Kidney epithelial cell (primary cell): ENCODE measurements around the gene RBM19. TPM values are rescaled to one million over a fixed set of nuclear protein-coding genes. Genes with fewer than 3 reads are reported as not detected.
A peak's percentile ranks its signal among the peaks of the same experiment; 100 is the strongest.

Source experiments
- DNase-seq: peaks from one replicate; pipeline ENCODE4 v3.0.0-alpha.2; 2010; ENCODE audit warnings: low read depth
- H3K27me3 ChIP-seq: 2 replicates; pipeline ENCODE4 v1.6.0; 2011; ENCODE audit warnings: low read length; ENCODE audit not compliant: control insufficient read depth, insufficient read depth
- H3K36me3 ChIP-seq: 2 replicates; pipeline ENCODE4 v1.5.1; 2011; ENCODE audit warnings: low read length; ENCODE audit not compliant: control insufficient read depth, insufficient read depth
- H3K4me3 ChIP-seq: 2 replicates; pipeline ENCODE4 v1.5.1; 2011; ENCODE audit warnings: low read depth, mild to moderate bottlenecking, control low read depth, low read length
- CTCF ChIP-seq: IDR thresholded peaks from 2 replicates; pipeline ENCODE4 v1.5.1; 2011; ENCODE audit warnings: mild to moderate bottlenecking, moderate library complexity, low read length, control low read depth, inconsistent platforms; ENCODE audit not compliant: insufficient read depth, poor library complexity, severe bottlenecking
- total RNA-seq: library from RNA; depleted of rRNA; stranded (reverse); fragments of >200 nt; gene quantifications from 2 replicates; pipeline ENCODE4 v1.2.3, GENCODE V29; 2015

Gene RBM19
- total RNA-seq, 1 donor from 2014 or later: 30.9 TPM

- no peaks in the 10 kb centered on the region for H3K27me3 ChIP-seq
- H3K4me3 ChIP-seq: no peak overlapping the region
- H3K36me3 ChIP-seq: peaks cover 1% of the 10 kb centered on the region
- TF ChIP-seq CTCF: peak; percentile 69
- DNase-seq: no peak
Observed at GRCh38 chr12:113955109-113955970, 10.8 kb downstream of the RBM19 start.

- Histone ChIP-seq H3K4me3 (no peak overlapping the region), H3K27me3 (no peaks in the 10 kb centered on the region), H3K36me3 (peaks cover 1% of the 10 kb centered on the region)
- no peak for DNase-seq
- TF ChIP-seq CTCF: no peak
Observed at GRCh38 chr12:113954547-113954946, 11.6 kb downstream of the RBM19 start.

GRCh38 chr12:113950873-113951272 is 15.3 kb downstream of the RBM19 start:
- TF ChIP-seq CTCF: no peak
- no peak for DNase-seq
- no peak overlapping the region for H3K4me3 ChIP-seq
- no peaks in the 10 kb centered on the region for H3K27me3 ChIP-seq
- no peaks in the 10 kb centered on the region for H3K36me3 ChIP-seq

- Histone ChIP-seq H3K4me3 (no peak overlapping the region), H3K27me3 (no peaks in the 10 kb centered on the region), H3K36me3 (no peaks in the 10 kb centered on the region)
- DNase-seq: no peak
- TF ChIP-seq CTCF: no peak
Observed at GRCh38 chr12:113949321-113950305, 16.5 kb downstream of the RBM19 start.

- TF ChIP-seq CTCF: no peak
- Histone ChIP-seq H3K27me3 (no peaks in the 10 kb centered on the region), H3K4me3 (no peak overlapping the region), H3K36me3 (no peaks in the 10 kb centered on the region)
- DNase-seq: no peak
Observed at GRCh38 chr12:113948151-113948914, 17.8 kb downstream of the RBM19 start.
